Esophagus muscularis mucosa (tissue), 3 donors: ENCODE measurements around the gene STK39.

Source experiments
- POLR2A ChIP-seq: fragments of 450-650 bp; IDR thresholded peaks from one replicate; pipeline ENCODE4 v1.6.1; 2017; ENCODE audit warnings: antibody characterized with exemption, moderate library complexity, mild to moderate bottlenecking, low read depth
- POLR2AphosphoS5 ChIP-seq, 2 donors: sonication (generic); formaldehyde crosslinking; IDR thresholded peaks; one replicate each; pipeline ENCODE4 v1.6.1; 2017; ENCODE audit warnings: antibody characterized with exemption in 2 of 2
- TF ChIP-seq, protein P1 (sequence below), 3 experiments: fragments of 200-600 bp in 2 of 3; fragments of 450-650 bp in 1 of 3; sonication (generic) in 2 of 3; IDR thresholded peaks; one replicate each; pipeline ENCODE4 v1.5.1; 2017 to 2019; ENCODE audit warnings: antibody characterized with exemption in 3 of 3, mild to moderate bottlenecking in 2 of 3, moderate library complexity in 1 of 3

DNA sequence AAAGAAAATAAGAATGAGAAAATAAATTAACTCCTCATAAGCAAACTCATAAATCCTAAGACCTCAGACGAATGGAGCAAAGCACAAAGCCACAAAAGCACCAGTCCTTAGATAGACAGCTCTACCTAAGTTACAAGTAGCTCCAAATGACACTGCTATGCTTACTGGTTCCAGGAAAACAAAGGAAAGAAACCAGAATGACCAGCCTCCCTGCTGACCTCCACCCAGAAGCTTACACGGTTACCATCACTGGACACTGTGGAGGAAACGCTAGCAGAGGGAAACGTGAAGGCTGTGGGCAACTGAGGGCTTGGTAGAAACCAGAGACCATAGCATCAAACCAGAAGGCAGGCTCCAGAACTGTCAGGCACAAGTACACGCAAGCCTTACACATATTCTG, 67.8 kb downstream of the STK39 start:
- TF ChIP-seq, protein P1, sequence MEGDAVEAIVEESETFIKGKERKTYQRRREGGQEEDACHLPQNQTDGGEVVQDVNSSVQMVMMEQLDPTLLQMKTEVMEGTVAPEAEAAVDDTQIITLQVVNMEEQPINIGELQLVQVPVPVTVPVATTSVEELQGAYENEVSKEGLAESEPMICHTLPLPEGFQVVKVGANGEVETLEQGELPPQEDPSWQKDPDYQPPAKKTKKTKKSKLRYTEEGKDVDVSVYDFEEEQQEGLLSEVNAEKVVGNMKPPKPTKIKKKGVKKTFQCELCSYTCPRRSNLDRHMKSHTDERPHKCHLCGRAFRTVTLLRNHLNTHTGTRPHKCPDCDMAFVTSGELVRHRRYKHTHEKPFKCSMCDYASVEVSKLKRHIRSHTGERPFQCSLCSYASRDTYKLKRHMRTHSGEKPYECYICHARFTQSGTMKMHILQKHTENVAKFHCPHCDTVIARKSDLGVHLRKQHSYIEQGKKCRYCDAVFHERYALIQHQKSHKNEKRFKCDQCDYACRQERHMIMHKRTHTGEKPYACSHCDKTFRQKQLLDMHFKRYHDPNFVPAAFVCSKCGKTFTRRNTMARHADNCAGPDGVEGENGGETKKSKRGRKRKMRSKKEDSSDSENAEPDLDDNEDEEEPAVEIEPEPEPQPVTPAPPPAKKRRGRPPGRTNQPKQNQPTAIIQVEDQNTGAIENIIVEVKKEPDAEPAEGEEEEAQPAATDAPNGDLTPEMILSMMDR (IDR thresholded peaks at IDR 0.05): no peak
- TF ChIP-seq POLR2AphosphoS5 (IDR thresholded peaks at IDR 0.05) (no peak), POLR2A (no peak)
